Common myeloid progenitor, CD34-positive (primary cell): ENCODE data around the gene PRSS56.
A peak's percentile ranks its signal among the peaks of the same experiment; 100 is the strongest.

ENCODE experiments used
- CTCF ChIA-PET: fragments of 350-600 bp; sonication (Branson Sonifier 250); formaldehyde crosslinking; loops from one replicate; lab custom pipeline; 2021; ENCODE audit warnings: antibody characterized with exemption; lab: Charles Lee
- POLR2A ChIA-PET: fragments of 350-600 bp; sonication (Branson Sonifier 250); formaldehyde crosslinking; loops from one replicate; lab custom pipeline; 2021; ENCODE audit warnings: antibody characterized with exemption; lab: Charles Lee
- DNase-seq, 3 donors: peaks; one replicate each; pipeline versions ENCODE4 v3.0.0 to v3.0.0-alpha.2; 2013
- H3K27ac ChIP-seq, 2 experiments: 1 replicate in 1 of 2; 2 replicates in 1 of 2; pipeline ENCODE4 v1.7.0; 2013; ENCODE audit warnings: inconsistent platforms in 2 of 2, low read length in 2 of 2, mild to moderate bottlenecking in 2 of 2, low read depth in 1 of 2, moderate library complexity in 1 of 2; ENCODE audit not compliant: severe bottlenecking in 2 of 2, insufficient read depth in 1 of 2, poor library complexity in 1 of 2
- H3K27me3 ChIP-seq, 5 experiments: replicated peaks in 2 of 5; 1 replicate in 3 of 5; 2 replicates in 2 of 5; pipeline versions ENCODE4 v1.6.1 to v1.7.0; 2013; ENCODE audit warnings: low read length in 4 of 5, mild to moderate bottlenecking in 2 of 5, moderate library complexity in 2 of 5, inconsistent platforms in 1 of 5; ENCODE audit not compliant: insufficient read depth in 5 of 5, control insufficient read depth in 4 of 5
- H3K36me3 ChIP-seq, 4 experiments: 1 replicate in 2 of 4; 2 replicates in 2 of 4; pipeline versions ENCODE4 v1.6.1 to v1.7.0; 2013; ENCODE audit warnings: low read length in 3 of 4, control low read depth in 1 of 4, mild to moderate bottlenecking in 1 of 4; ENCODE audit not compliant: control insufficient read depth in 4 of 4, insufficient read depth in 4 of 4
- H3K4me1 ChIP-seq, 4 experiments: 1 replicate in 3 of 4; 2 replicates in 1 of 4; pipeline versions ENCODE4 v1.6.1 to v1.7.1; 2013; ENCODE audit warnings: low read length in 3 of 4, mild to moderate bottlenecking in 3 of 4, control low read depth in 1 of 4, inconsistent platforms in 1 of 4, moderate library complexity in 1 of 4; ENCODE audit not compliant: control insufficient read depth in 4 of 4, insufficient read depth in 4 of 4; ENCODE audit errors: control extremely low read depth in 1 of 4
- H3K4me3 ChIP-seq, 7 experiments: 1 replicate in 4 of 7; 2 replicates in 3 of 7; pipeline versions ENCODE4 v1.5.1 to v1.7.0; 2013; ENCODE audit warnings: mild to moderate bottlenecking in 7 of 7, low read length in 6 of 7, moderate library complexity in 6 of 7, inconsistent platforms in 2 of 7, low read depth in 2 of 7, control low read depth in 1 of 7; ENCODE audit not compliant: insufficient read depth in 4 of 7, control insufficient read depth in 1 of 7; ENCODE audit errors: extremely low read depth in 1 of 7
- H3K9me3 ChIP-seq, 5 experiments: 1 replicate in 4 of 5; 2 replicates in 1 of 5; pipeline versions ENCODE4 v1.6.1 to v1.7.1; 2013; ENCODE audit warnings: low read length in 4 of 5, mild to moderate bottlenecking in 2 of 5, inconsistent platforms in 1 of 5, low read depth in 1 of 5, moderate library complexity in 1 of 5; ENCODE audit not compliant: control insufficient read depth in 4 of 5, insufficient read depth in 2 of 5; ENCODE audit errors: control extremely low read depth in 1 of 5
- WGBS: methylation state at CpG from one replicate; pipeline ENCODE4 v1.1.5; 2013; ENCODE audit not compliant: insufficient coverage; 5-methylcytosine and 5-hydroxymethylcytosine counted together

The PRSS56 gene

GRCh38 chr2:232487385-232488096, 32.6 kb upstream of the PRSS56 start, which contains the start of gene ECEL1:
Gene ECEL1, minus strand, starts transcription at chr2:232487834. Its CDS starts 1,181 bp downstream, at chr2:232486653.
- Histone ChIP-seq H3K4me3 (peak within 1 kb of the TSS in 4 of 7 experiments; percentile 42 to 61 (median 52)), H3K27ac (no peak within 1 kb of the TSS), H3K36me3 (no peaks in the 10 kb centered on the region), H3K9me3 (no peaks in the 10 kb centered on the region), H3K27me3 (peaks cover 0 to 77% (median 37%) of the 10 kb centered on the region in 5 experiments), H3K4me1 (peaks cover 0 to 29% (median 17%) of the 10 kb centered on the region in 4 experiments)
- ChIA-PET CTCF (no interaction called here), POLR2A (no interaction called here)
- DNase-seq = peak in 2 of 3 donors; percentile 36 to 57
- WGBS = under 1% methylated on average over 89 of the region's 102 CpGs

- ChIA-PET CTCF (no interaction called here), POLR2A (no interaction called here)
- H3K9me3 ChIP-seq = no peaks in the 10 kb centered on the region
- 62% methylated on average over 16 of the region's 16 CpGs for WGBS
- peaks cover 0 to 71% (median 36%) of the 10 kb centered on the region in 5 experiments for H3K27me3 ChIP-seq
- peak in 1 of 3 donors; percentile 11 for DNase-seq
- peak overlapping the region in 1 of 7 experiments; percentile 61 for H3K4me3 ChIP-seq
- H3K36me3 ChIP-seq = no peaks in the 10 kb centered on the region
- no peak overlapping the region for H3K27ac ChIP-seq
- H3K4me1 ChIP-seq = peaks cover 0 to 29% (median 17%) of the 10 kb centered on the region in 4 experiments
Measured at GRCh38 chr2:232488097-232488711, 32.0 kb upstream of the PRSS56 start.

- Histone ChIP-seq H3K4me1 (peaks cover 0 to 29% (median 17%) of the 10 kb centered on the region in 4 experiments), H3K27ac (no peak overlapping the region), H3K9me3 (no peaks in the 10 kb centered on the region), H3K27me3 (peaks cover 0 to 65% (median 36%) of the 10 kb centered on the region in 5 experiments), H3K4me3 (no peak overlapping the region), H3K36me3 (no peaks in the 10 kb centered on the region)
- WGBS = 100% methylated on average over 1 of the region's 5 CpGs
- DNase-seq = no peak
- ChIA-PET POLR2A (interaction anchor here (0.5 kb wide), 1 partner anchor 19 kb away, joined by 4 read pairs; no protein-coding TSS in a partner anchor), CTCF (no interaction called here)
Measured at GRCh38 chr2:232488721-232489300, 31.4 kb upstream of the PRSS56 start.

- no peak for DNase-seq
- Histone ChIP-seq H3K4me3 (no peak overlapping the region), H3K27me3 (peaks cover 0 to 57% (median 30%) of the 10 kb centered on the region in 5 experiments), H3K9me3 (no peaks in the 10 kb centered on the region), H3K27ac (no peak overlapping the region), H3K36me3 (no peaks in the 10 kb centered on the region), H3K4me1 (peaks cover 0 to 29% (median 17%) of the 10 kb centered on the region in 4 experiments)
- WGBS = 87% methylated on average over 6 of the region's 9 CpGs
- POLR2A ChIA-PET = interaction anchor here (0.5 kb wide), 1 partner anchor 19 kb away, joined by 4 read pairs; no protein-coding TSS in a partner anchor
- CTCF ChIA-PET = interaction anchor here (1.4 to 1.9 kb wide), 2 partner anchors 12 to 14 kb away, joined by 3 to 5 read pairs; no protein-coding TSS in a partner anchor
Measured at GRCh38 chr2:232489516-232490220, 30.5 kb upstream of the PRSS56 start.

- Histone ChIP-seq H3K36me3 (no peaks in the 10 kb centered on the region), H3K9me3 (no peaks in the 10 kb centered on the region), H3K4me1 (peaks cover 0 to 22% (median 14%) of the 10 kb centered on the region in 4 experiments), H3K27me3 (peaks cover 0 to 49% (median 22%) of the 10 kb centered on the region in 5 experiments), H3K4me3 (no peak overlapping the region), H3K27ac (no peak overlapping the region)
- POLR2A ChIA-PET = interaction anchor here (0.5 kb wide), 1 partner anchor 25 kb away, joined by 3 read pairs; no protein-coding TSS in a partner anchor
- WGBS = 95% methylated on average over 26 of the region's 30 CpGs
- no peak for DNase-seq
- CTCF ChIA-PET = interaction anchor here (1.4 to 1.9 kb wide), 2 partner anchors 11 to 14 kb away, joined by 3 to 5 read pairs; no protein-coding TSS in a partner anchor
Measured at GRCh38 chr2:232490221-232491138, 29.7 kb upstream of the PRSS56 start.
